HCT116 (cell line): Measurements from ENCODE around the gene HOXC11. TPM values are rescaled to one million over a fixed set of nuclear protein-coding genes. Genes with fewer than 3 reads are reported as not detected.
A peak's percentile ranks its signal among the peaks of the same experiment; 100 is the strongest.

ENCODE experiments used
- ATAC-seq: fragments of 200-7000 bp; cut with Tn5 transposase; 2 replicates; pipeline ENCODE4 v1.9.1; 2020; ENCODE audit warnings: mild to moderate bottlenecking, moderate library complexity
- BruUV-seq: library from RNA; stranded (reverse); fragments of 400-500 nt; replicated peaks from 2 replicates; lab custom pipeline; 2021; lab: Mats Ljungman, UMichigan
- CTCF ChIA-PET: fragments of 300-600 bp; sonication (Branson Sonifier 250); formaldehyde crosslinking; loops from one replicate; lab custom pipeline; 2021; ENCODE audit warnings: antibody characterized with exemption; lab: Charles Lee
- POLR2A ChIA-PET: fragments of 300-600, 350-600 bp; sonication (Branson Sonifier 250); formaldehyde crosslinking; loops from one replicate; lab custom pipeline; 2021; ENCODE audit warnings: antibody characterized with exemption; lab: Charles Lee
- RAD21 ChIA-PET, 2 experiments: fragments of 300-600 bp; sonication (Branson Sonifier 250); formaldehyde crosslinking; loops; one replicate each; lab custom pipeline; 2023; ENCODE audit warnings: low total read pairs in 2 of 2; ENCODE audit not compliant: uncharacterized antibody in 2 of 2, unreplicated experiment in 2 of 2, low non-redundant PET in 1 of 2; lab: Charles Lee
- DNase-seq: peaks from one replicate; pipeline ENCODE4 v3.0.0-alpha.2; 2010; ENCODE audit warnings: low read depth, low spot score
- H2AFZ ChIP-seq: fragments of 200-600 bp; shearing (Covaris generic), sonication (generic); 2 replicates; pipeline ENCODE4 v1.6.1; 2017; ENCODE audit warnings: low read depth, mixed run types, mixed read lengths, antibody characterized with exemption, low read length; ENCODE audit not compliant: poor library complexity, severe bottlenecking
- H3K27ac ChIP-seq: 2 replicates; pipeline ENCODE4 v1.5.1; 2012; ENCODE audit warnings: low read depth, low read length
- H3K27me3 ChIP-seq: fragments of 200-600 bp; sonication (generic); 2 replicates; pipeline ENCODE4 v1.6.1; 2016; ENCODE audit warnings: mixed run types, low read length, mixed read lengths; ENCODE audit not compliant: insufficient read depth
- H3K36me3 ChIP-seq, 2 experiments: fragments of 200-500 bp in 1 of 2; fragments of 200-600 bp in 1 of 2; sonication (Bioruptor generic) in 1 of 2; sonication (generic) in 1 of 2; 2 replicates each; pipeline versions ENCODE4 v1.5.1 to v1.6.1; 2014 to 2016; ENCODE audit warnings: low read length in 2 of 2, inconsistent platforms in 1 of 2, mixed read lengths in 1 of 2, mixed run types in 1 of 2; ENCODE audit not compliant: insufficient read depth in 2 of 2, control insufficient read depth in 1 of 2
- H3K4me1 ChIP-seq, 2 experiments: fragments of 200-600 bp in 1 of 2; sonication (generic) in 1 of 2; 2 replicates each; pipeline versions ENCODE4 v1.5.1 to v1.6.1; 2012 to 2017; ENCODE audit warnings: low read length in 2 of 2, inconsistent platforms in 1 of 2, mild to moderate bottlenecking in 1 of 2, mixed read lengths in 1 of 2, mixed run types in 1 of 2, moderate library complexity in 1 of 2; ENCODE audit not compliant: insufficient read depth in 2 of 2, control insufficient read depth in 1 of 2
- H3K4me2 ChIP-seq: fragments of 200-600 bp; sonication (generic); 2 replicates; pipeline ENCODE4 v1.6.1; 2017; ENCODE audit warnings: mixed run types, low read length, mixed read lengths
- H3K4me3 ChIP-seq, 2 experiments: fragments of 200-600 bp in 1 of 2; sonication (generic) in 1 of 2; replicated peaks in 1 of 2; 2 replicates each; pipeline ENCODE4 v1.5.1; 2011 to 2016; ENCODE audit warnings: low read length in 2 of 2, control low read depth in 1 of 2, low read depth in 1 of 2, mild to moderate bottlenecking in 1 of 2, mixed read lengths in 1 of 2, mixed run types in 1 of 2
- H3K79me2 ChIP-seq: fragments of 200-600 bp; sonication (generic); 2 replicates; pipeline ENCODE4 v1.6.1; 2017; ENCODE audit warnings: mild to moderate bottlenecking, mixed run types, low read length, moderate library complexity, mixed read lengths; ENCODE audit not compliant: insufficient read depth
- H3K9ac ChIP-seq: fragments of 200-600 bp; sonication (generic); 2 replicates; pipeline ENCODE4 v1.6.1; 2016; ENCODE audit warnings: low read length, mixed read lengths
- H3K9me2 ChIP-seq: fragments of 200-600 bp; sonication (generic), shearing (Covaris generic); 2 replicates; pipeline ENCODE4 v1.6.1; 2017; ENCODE audit warnings: mixed run types, mild to moderate bottlenecking, moderate library complexity; ENCODE audit not compliant: insufficient read depth
- H3K9me3 ChIP-seq, 2 experiments: fragments of 200-500 bp in 1 of 2; fragments of 200-600 bp in 1 of 2; sonication (Bioruptor generic) in 1 of 2; sonication (generic) in 1 of 2; 2 replicates each; pipeline ENCODE4 v1.6.1; 2014 to 2017; ENCODE audit warnings: low read length in 2 of 2, mixed read lengths in 2 of 2, inconsistent platforms in 1 of 2, low read depth in 1 of 2, mild to moderate bottlenecking in 1 of 2, mixed run types in 1 of 2, moderate library complexity in 1 of 2; ENCODE audit not compliant: control insufficient read depth in 1 of 2, insufficient read depth in 1 of 2
- H4K20me1 ChIP-seq: fragments of 200-600 bp; sonication (generic), shearing (Covaris generic); 2 replicates; pipeline ENCODE4 v1.6.1; 2017; ENCODE audit warnings: mixed run types, mild to moderate bottlenecking, moderate library complexity; ENCODE audit not compliant: insufficient read depth
- CBX3 ChIP-seq: IDR thresholded peaks from 2 replicates; pipeline ENCODE4 v1.6.1; 2012; ENCODE audit warnings: low read depth
- intact Hi-C: fragments of 100-400 bp; cut with micrococcal nuclease; formaldehyde crosslinking; loops from 2 replicates; pipeline ENCODE4 v1.10.0; 2022
- total RNA-seq: library from RNA; stranded (reverse); gene quantifications from one replicate; pipeline ENCODE4 v1.2.1, GENCODE V29; 2021; ENCODE audit not compliant: unreplicated experiment
- TF ChIP-seq, protein P1 (sequence below), 3 experiments: fragments of 200-600 bp in 1 of 3; sonication (generic) in 1 of 3; IDR thresholded peaks in 2 of 3; conservative IDR thresholded peaks in 1 of 3; 2 replicates each; pipeline ENCODE4 v1.5.1; 2012 to 2017; ENCODE audit warnings: low read depth in 2 of 3, low read length in 2 of 3, antibody characterized with exemption in 1 of 3, borderline replicate concordance in 1 of 3, control low read depth in 1 of 3, mild to moderate bottlenecking in 1 of 3, mixed read lengths in 1 of 3, mixed run types in 1 of 3, moderate library complexity in 1 of 3; ENCODE audit not compliant: insufficient read depth in 1 of 3

The HOXC11 gene
- total RNA-seq, 1 experiment from 2014 or later: 0.22 TPM

DNA sequence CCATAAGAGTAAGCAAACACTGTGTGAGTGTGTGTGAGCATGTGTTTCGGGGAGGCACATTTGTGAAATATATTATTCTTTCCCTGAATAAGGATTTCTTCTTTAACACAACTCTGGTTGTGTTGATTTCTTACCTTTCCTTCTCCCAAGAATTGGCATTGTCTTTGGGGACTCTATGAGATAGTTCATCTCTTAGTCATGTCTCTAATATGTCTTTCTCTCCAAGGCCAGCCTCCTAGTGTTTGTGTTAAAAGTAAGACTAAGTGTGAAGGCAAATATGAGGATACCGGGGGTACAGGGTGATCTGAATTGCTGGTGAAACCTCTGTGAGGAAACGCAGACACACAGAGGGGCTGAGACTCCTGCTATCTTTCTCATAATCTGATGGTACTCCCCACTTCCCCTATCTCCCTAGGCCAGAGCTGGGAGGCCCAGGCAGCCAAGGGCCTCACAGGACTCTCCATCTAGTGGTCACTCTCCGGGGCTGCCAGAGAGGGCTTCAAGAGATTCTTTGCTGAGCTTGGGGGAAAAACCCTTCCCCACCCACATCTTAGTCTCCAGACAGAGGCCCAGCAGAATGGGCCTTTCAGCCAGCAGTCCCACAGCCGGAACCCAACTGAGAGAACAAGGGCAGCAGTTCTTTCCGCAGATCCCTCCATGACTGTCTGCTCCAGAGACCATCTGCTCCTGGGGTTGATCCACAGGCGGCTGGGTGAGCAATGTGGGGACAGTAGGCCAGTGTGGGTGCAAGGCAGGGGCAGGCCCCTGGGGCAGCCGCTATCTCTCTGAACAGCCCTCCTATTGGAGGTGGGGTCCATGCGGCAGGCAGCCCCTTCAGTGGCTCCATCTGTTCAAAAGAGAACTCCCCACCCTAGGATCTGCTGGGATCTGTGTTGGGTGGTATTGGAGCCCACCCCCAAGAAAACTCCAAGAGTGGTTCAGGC, 24.0 kb upstream of the HOXC11 start:
- H3K4me3 ChIP-seq: no peak overlapping the region
- H4K20me1 ChIP-seq: no peaks in the 10 kb centered on the region
- ChIA-PET RAD21 (no interaction called here), POLR2A (no interaction called here)
- no peaks in the 10 kb centered on the region for H3K9me3 ChIP-seq
- no peaks in the 10 kb centered on the region for H3K9me2 ChIP-seq
- intact Hi-C loops: no loop called here
- no peak overlapping the region for H3K27ac ChIP-seq
- H3K4me2 ChIP-seq: no peak overlapping the region
- no peak for ATAC-seq
- BruUV-seq: no TSS peak
- H3K79me2 ChIP-seq: no peaks in the 10 kb centered on the region
- no peak overlapping the region for H3K9ac ChIP-seq
- TF ChIP-seq, protein P1, sequence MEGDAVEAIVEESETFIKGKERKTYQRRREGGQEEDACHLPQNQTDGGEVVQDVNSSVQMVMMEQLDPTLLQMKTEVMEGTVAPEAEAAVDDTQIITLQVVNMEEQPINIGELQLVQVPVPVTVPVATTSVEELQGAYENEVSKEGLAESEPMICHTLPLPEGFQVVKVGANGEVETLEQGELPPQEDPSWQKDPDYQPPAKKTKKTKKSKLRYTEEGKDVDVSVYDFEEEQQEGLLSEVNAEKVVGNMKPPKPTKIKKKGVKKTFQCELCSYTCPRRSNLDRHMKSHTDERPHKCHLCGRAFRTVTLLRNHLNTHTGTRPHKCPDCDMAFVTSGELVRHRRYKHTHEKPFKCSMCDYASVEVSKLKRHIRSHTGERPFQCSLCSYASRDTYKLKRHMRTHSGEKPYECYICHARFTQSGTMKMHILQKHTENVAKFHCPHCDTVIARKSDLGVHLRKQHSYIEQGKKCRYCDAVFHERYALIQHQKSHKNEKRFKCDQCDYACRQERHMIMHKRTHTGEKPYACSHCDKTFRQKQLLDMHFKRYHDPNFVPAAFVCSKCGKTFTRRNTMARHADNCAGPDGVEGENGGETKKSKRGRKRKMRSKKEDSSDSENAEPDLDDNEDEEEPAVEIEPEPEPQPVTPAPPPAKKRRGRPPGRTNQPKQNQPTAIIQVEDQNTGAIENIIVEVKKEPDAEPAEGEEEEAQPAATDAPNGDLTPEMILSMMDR (IDR thresholded peaks at IDR 0.05 in 2 of 3, conservative IDR thresholded peaks at IDR 0.05 in 1 of 3; ENCODE audit: borderline replicate concordance in 1 of 3, insufficient read depth in 1 of 3, low read depth in 2 of 3, low read length in 2 of 3): 0 out of 6 replicates have a peak, but pooled peaks of 1 of the 3 experiments have one; percentile 19
- no peak for TF ChIP-seq CBX3
- TF ChIP-seq, all 23 proteins: peak for 1
- no peaks in the 10 kb centered on the region for H3K36me3 ChIP-seq
- H3K4me1 ChIP-seq: peaks cover 12 to 15% of the 10 kb centered on the region in 2 experiments
- no peak overlapping the region for H2AFZ ChIP-seq
- no peaks in the 10 kb centered on the region for H3K27me3 ChIP-seq
- DNase-seq: no peak
- CTCF ChIA-PET: no interaction called here
